ENCODE data around the gene SBNO2. TPM values are rescaled to one million over a fixed set of nuclear protein-coding genes. Genes with fewer than 3 reads are reported as not detected.
A peak's percentile ranks its signal among the peaks of the same experiment; 100 is the strongest.

The SBNO2 gene
- total RNA-seq, 1 donor from 2014 or later = 120 TPM

DNA sequence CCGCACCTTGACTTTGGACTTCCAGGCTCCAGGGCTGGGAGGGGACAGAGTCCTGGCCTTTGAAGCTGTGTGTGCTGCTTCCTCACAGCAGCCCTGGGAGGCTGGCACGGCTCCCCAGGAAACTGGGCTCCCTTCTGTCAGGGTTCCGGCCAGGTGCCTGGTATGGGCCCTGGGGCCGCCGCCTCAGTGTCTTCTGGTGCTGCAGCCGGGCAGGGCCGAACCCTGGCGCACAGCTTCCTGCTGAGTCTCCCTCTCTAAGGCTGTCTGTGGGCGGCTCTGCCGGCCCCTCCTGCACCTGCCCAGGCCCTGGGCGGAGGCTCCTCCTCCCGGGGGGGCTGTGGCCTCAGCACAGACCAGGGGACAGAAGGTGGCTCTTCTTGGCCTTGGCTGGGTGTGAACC, 37.9 kb downstream of the SBNO2 start:
- Histone ChIP-seq H3K9me3 (no peaks in the 10 kb centered on the region), H3K4me3 (no peak overlapping the region), H3K27ac (peak overlapping the region; percentile 20 to 42), H3K27me3 (no peaks in the 10 kb centered on the region), H3K4me1 (peaks cover 8 to 17% of the 10 kb centered on the region in 2 donors), H3K36me3 (peaks cover 9 to 10% of the 10 kb centered on the region in 2 donors)
- intact Hi-C loops (cut with DNase I) = no loop called here
- DNase-seq (ENCODE audit: low spot score in 2 of 2) = no peak
- TF ChIP-seq, protein P1, sequence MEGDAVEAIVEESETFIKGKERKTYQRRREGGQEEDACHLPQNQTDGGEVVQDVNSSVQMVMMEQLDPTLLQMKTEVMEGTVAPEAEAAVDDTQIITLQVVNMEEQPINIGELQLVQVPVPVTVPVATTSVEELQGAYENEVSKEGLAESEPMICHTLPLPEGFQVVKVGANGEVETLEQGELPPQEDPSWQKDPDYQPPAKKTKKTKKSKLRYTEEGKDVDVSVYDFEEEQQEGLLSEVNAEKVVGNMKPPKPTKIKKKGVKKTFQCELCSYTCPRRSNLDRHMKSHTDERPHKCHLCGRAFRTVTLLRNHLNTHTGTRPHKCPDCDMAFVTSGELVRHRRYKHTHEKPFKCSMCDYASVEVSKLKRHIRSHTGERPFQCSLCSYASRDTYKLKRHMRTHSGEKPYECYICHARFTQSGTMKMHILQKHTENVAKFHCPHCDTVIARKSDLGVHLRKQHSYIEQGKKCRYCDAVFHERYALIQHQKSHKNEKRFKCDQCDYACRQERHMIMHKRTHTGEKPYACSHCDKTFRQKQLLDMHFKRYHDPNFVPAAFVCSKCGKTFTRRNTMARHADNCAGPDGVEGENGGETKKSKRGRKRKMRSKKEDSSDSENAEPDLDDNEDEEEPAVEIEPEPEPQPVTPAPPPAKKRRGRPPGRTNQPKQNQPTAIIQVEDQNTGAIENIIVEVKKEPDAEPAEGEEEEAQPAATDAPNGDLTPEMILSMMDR (IDR thresholded peaks at IDR 0.05) = no peak

DNA sequence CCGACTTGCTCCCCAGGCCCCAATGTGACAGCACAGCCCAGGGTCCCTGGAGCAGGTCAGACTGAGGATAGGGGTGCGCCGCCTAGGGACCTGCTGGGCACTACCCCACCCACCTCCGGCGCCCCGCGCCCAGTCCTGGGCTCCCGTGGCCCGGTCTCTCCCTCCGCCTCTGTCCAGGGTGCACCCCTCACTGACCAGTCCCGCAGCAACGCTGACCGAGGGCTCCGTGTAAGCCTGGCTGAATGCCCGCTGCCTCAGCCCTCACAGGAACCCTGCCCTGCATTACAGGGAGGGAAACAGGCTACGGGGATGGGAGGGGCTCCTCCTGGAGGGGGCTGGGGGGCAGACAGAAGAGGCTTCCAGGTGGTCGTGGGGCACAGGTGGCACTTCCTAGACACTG, 38.6 kb downstream of the SBNO2 start:
- Histone ChIP-seq H3K36me3 (peaks cover 5% of the 10 kb centered on the region in 2 donors), H3K27ac (peak overlapping the region; percentile 20 to 42), H3K4me1 (peaks cover 8 to 24% of the 10 kb centered on the region in 2 donors), H3K9me3 (no peaks in the 10 kb centered on the region), H3K27me3 (no peaks in the 10 kb centered on the region), H3K4me3 (no peak overlapping the region)
- no peak for DNase-seq (ENCODE audit: low spot score in 2 of 2)
- TF ChIP-seq, protein P1 (IDR thresholded peaks at IDR 0.05) = no peak
- intact Hi-C loops (cut with DNase I) = no loop called here

DNA sequence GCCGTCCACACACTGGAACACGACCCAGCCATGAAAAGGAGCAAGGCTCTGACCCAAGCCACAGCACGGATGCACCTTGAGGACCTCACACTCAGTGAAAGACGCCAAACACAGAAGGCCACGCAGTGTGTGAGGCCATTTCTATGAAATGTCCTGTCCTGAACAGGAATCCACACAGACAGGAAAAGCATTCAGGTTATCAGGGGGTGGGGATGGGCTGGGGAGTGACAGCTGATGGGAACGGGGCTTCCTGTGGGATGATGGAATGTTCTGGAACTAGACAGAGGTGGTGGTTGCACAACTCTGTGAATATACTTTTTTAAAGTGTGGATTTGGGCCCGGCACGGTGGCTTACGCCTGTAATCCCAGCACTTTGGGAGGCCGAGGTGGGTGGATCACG, 39.6 kb downstream of the SBNO2 start:
- Histone ChIP-seq H3K4me1 (peaks cover 8 to 31% of the 10 kb centered on the region in 2 donors), H3K27ac (peak overlapping the region; percentile 91 to 96), H3K36me3 (peaks cover 0 to 3% of the 10 kb centered on the region in 2 donors), H3K4me3 (no peak overlapping the region), H3K27me3 (no peaks in the 10 kb centered on the region), H3K9me3 (no peaks in the 10 kb centered on the region)
- no peak for DNase-seq (ENCODE audit: low spot score in 2 of 2)
- TF ChIP-seq, protein P1 (IDR thresholded peaks at IDR 0.05) = no peak
- intact Hi-C loops (cut with DNase I) = no loop called here

DNA sequence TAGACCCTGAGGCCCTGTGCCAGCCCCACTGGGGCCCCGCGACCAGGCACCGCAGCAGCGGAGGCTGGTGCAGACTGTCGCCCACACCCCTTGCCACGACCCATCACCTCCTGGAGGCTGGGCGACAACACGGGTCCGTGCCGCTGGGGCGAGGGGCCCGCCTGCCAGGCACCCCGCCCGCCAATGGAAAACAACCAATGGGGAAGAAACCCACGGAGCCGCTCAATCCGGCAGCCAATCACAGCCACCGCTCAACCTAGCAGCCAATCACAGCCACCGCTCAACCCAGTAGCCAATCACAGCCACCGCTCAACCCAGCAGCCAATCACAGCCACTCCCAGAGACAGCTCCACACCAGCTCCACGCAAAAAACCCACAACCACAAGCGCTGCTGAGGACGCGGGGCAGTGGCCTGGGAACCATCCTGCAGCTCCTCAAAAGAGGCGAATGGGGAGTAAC, 40.6 kb downstream of the SBNO2 start:
- peak in 1 of 2 donors; percentile 75 for DNase-seq (ENCODE audit: low spot score in 2 of 2)
- no peaks in the 10 kb centered on the region for H3K9me3 ChIP-seq
- TF ChIP-seq, protein P1 (IDR thresholded peaks at IDR 0.05) = no peak
- H3K27ac ChIP-seq = peak overlapping the region; percentile 91 to 96
- H3K27me3 ChIP-seq = no peaks in the 10 kb centered on the region
- H3K4me3 ChIP-seq = peak overlapping the region in 1 of 2 donors; percentile 74
- peaks cover 0 to 3% of the 10 kb centered on the region in 2 donors for H3K36me3 ChIP-seq
- peaks cover 8 to 31% of the 10 kb centered on the region in 2 donors for H3K4me1 ChIP-seq
- intact Hi-C loops (cut with DNase I) = loop anchor here (2.0 kb wide), 1 partner anchor 39 kb away; no protein-coding TSS in a partner anchor

DNA sequence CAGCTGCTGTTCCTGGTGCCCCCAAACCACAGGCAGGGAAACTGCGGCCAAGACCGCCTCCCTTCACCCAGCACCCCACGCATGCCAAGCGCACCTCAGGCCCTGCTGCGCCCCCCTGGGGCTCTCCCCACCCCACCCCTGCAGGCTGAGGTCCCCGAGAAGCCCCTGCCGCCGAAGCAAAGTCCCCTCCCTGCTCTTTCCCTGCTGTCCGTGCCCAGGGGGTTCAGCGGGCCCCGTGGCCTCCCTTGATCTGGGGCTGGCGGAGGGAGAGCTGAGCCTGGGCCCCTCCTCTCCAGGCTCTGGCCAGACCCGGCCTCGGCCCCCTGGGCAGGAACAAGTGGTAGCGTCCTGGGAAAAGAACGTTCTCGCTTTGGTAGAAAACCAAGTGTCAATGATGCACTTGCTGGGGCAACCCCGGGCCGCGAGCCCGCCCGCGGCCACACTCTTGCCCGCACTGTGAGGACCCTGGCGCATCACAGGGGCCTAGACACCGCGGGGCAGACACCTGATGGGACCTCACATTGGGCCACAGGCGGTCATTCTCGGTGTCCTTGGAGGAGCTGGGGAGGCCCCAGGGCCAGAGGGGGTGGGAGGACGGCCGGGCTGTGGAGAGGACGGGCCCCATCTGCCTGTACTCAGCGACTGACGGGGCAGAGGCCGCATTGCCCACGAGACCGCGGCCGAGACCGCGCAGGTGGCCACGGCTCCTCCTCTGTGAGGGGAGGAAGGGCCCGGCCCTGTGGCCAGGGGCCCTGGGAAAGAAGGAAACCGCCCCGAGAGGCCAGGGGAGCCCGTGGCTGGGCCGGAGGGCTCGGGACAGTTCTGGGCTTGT, 41.3 kb downstream of the SBNO2 start:
- Histone ChIP-seq H3K9me3 (no peaks in the 10 kb centered on the region), H3K4me1 (peaks cover 8 to 31% of the 10 kb centered on the region in 2 donors), H3K27ac (peak overlapping the region; percentile 91 to 96), H3K27me3 (no peaks in the 10 kb centered on the region), H3K36me3 (peaks cover 0 to 3% of the 10 kb centered on the region in 2 donors), H3K4me3 (peak overlapping the region; percentile 61 to 74)
- intact Hi-C loops (cut with DNase I) = loop anchor here (1.0 to 2.0 kb wide), 2 partner anchors 20 to 40 kb away; no protein-coding TSS in a partner anchor
- DNase-seq (ENCODE audit: low spot score in 2 of 2) = no peak
- TF ChIP-seq, protein P1 (IDR thresholded peaks at IDR 0.05) = no peak
